Mucosa of descending colon (tissue), 3 donors: ENCODE results near the gene AP2M1. TPM values are rescaled to one million over a fixed set of nuclear protein-coding genes. Genes with fewer than 3 reads are reported as not detected.

ENCODE experiments used
- ATAC-seq: fragments of 200-7000 bp; cut with Tn5 transposase; one replicate; pipeline ENCODE4 v1.9.1; 2020; ENCODE audit warnings: mild to moderate bottlenecking, moderate library complexity
- DNase-seq, 3 donors: peaks; one replicate each; pipeline ENCODE4 v3.0.0-alpha.2; 2020
- H3K36me3 ChIP-seq: fragments of 200-600 bp; one replicate; pipeline ENCODE4 v1.8.0; 2021; ENCODE audit warnings: low read depth, mild to moderate bottlenecking
- H3K4me1 ChIP-seq: fragments of 200-600 bp; one replicate; pipeline ENCODE4 v1.8.0; 2021; ENCODE audit warnings: low read depth, mild to moderate bottlenecking
- H3K4me3 ChIP-seq: fragments of 200-600 bp; one replicate; pipeline ENCODE4 v1.8.0; 2021; ENCODE audit warnings: mild to moderate bottlenecking
- H3K9me3 ChIP-seq: fragments of 200-600 bp; one replicate; pipeline ENCODE4 v1.8.0; 2021; ENCODE audit warnings: mild to moderate bottlenecking
- intact Hi-C, 2 donors: fragments of 100-400 bp; cut with DNase I in 1 of 2; cut with micrococcal nuclease in 1 of 2; formaldehyde crosslinking; loops; one replicate each; pipeline versions ENCODE4 v1.11.0 to v1.11.1; 2022; cut with DNase I, micrococcal nuclease
- total RNA-seq, 3 donors: library from RNA; stranded (reverse); fragmentation: NEBNext Ultra II Directional in 2 of 3; extraction: Animal tissue kit (Norgen Biotek cat#: 25700) in 2 of 3; gene quantifications; one replicate each; pipeline versions ENCODE4 v1.2.1 to v1.2.4, GENCODE V29; 2021 to 2023
- TF ChIP-seq, protein P1 (sequence below): fragments of 200-600 bp; IDR thresholded peaks from one replicate; pipeline ENCODE4 v1.8.0; 2022; ENCODE audit warnings: antibody characterized with exemption, mild to moderate bottlenecking
- donor health status: DM: no; HTN: no; CAD: no; lungs with moderate emphysema.
- donor health status: DM: no; HTN: no; CAD: no.
- donor health status: DM: no; HTN: yes; CAD: no.

Gene AP2M1
- total RNA-seq, 3 donors from 2014 or later, result 215 to 297 (median 227) TPM

DNA sequence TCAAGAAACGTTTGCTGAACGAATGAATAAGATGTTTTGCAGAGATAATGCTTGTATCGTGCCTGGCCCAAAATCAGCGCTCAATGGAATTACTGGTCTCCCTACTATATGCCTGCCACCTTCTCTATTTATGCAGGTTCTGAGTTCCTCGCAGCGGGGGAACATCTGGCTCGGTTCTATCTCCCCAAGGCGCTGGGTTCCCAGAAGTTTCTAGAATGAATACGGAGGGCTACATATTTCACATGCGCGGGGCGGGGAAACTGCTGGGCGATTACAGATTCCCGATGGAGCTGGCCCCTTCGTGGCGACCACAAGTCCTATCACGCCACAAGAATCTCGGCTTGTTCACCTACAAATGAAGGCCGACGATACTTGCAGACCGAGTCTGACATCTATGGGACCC is 39.9 kb upstream of the AP2M1 start:
- intact Hi-C loops, result no loop called here
- Histone ChIP-seq H3K4me3 (peak overlapping the region; percentile 88), H3K9me3 (no peaks in the 10 kb centered on the region), H3K36me3 (no peaks in the 10 kb centered on the region), H3K4me1 (peaks cover 17% of the 10 kb centered on the region)
- ATAC-seq (no peak), DNase-seq (no peak)
- TF ChIP-seq, protein P1, sequence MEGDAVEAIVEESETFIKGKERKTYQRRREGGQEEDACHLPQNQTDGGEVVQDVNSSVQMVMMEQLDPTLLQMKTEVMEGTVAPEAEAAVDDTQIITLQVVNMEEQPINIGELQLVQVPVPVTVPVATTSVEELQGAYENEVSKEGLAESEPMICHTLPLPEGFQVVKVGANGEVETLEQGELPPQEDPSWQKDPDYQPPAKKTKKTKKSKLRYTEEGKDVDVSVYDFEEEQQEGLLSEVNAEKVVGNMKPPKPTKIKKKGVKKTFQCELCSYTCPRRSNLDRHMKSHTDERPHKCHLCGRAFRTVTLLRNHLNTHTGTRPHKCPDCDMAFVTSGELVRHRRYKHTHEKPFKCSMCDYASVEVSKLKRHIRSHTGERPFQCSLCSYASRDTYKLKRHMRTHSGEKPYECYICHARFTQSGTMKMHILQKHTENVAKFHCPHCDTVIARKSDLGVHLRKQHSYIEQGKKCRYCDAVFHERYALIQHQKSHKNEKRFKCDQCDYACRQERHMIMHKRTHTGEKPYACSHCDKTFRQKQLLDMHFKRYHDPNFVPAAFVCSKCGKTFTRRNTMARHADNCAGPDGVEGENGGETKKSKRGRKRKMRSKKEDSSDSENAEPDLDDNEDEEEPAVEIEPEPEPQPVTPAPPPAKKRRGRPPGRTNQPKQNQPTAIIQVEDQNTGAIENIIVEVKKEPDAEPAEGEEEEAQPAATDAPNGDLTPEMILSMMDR, result no peak

GRCh38 chr3:184135149-184135910 is 39.3 kb upstream of the AP2M1 start, which contains the start of gene EIF2B5:
Gene EIF2B5 (plus strand): TSS chr3:184135358. CDS start chr3:184135386, 28 bp downstream.
- DNase-seq (peak; percentile 91 to 96 (median 93)), ATAC-seq (peak; percentile 95)
- Histone ChIP-seq H3K9me3 (no peaks in the 10 kb centered on the region), H3K4me3 (peak within 1 kb of the TSS; percentile 88), H3K36me3 (no peaks in the 10 kb centered on the region), H3K4me1 (peaks cover 17% of the 10 kb centered on the region)
- intact Hi-C loops, result no loop called here
- TF ChIP-seq, protein P1, result no peak

DNA sequence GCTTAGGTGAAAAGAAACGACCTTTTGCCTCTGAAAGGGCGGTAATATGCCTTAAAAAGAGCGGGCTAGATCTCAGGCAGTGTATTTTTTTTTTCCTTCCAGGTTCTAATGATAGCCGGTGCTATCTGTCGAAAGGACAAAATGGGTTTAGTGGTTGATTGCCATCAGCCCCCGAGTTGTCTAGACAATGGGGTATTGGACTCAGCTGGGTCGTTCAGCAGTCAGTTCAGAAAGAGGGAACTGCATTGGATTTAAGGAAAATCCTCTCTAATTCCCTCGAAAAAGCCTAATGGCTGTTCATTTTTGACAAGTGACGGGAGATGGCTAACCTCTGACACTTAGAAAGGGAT is 38.8 kb upstream of the AP2M1 start:
- ATAC-seq (no peak), DNase-seq (no peak)
- Histone ChIP-seq H3K4me3 (peak overlapping the region; percentile 88), H3K36me3 (no peaks in the 10 kb centered on the region), H3K9me3 (no peaks in the 10 kb centered on the region), H3K4me1 (peaks cover 17% of the 10 kb centered on the region)
- intact Hi-C loops, result no loop called here
- TF ChIP-seq, protein P1, result no peak

GRCh38 chr3:184140436-184140835 is 34.2 kb upstream of the AP2M1 start:
- TF ChIP-seq, protein P1, result no peak
- Histone ChIP-seq H3K36me3 (peaks cover 6% of the 10 kb centered on the region), H3K9me3 (no peaks in the 10 kb centered on the region), H3K4me1 (peaks cover 17% of the 10 kb centered on the region), H3K4me3 (no peak overlapping the region)
- ATAC-seq (no peak), DNase-seq (no peak)
- intact Hi-C loops, result no loop called here

DNA sequence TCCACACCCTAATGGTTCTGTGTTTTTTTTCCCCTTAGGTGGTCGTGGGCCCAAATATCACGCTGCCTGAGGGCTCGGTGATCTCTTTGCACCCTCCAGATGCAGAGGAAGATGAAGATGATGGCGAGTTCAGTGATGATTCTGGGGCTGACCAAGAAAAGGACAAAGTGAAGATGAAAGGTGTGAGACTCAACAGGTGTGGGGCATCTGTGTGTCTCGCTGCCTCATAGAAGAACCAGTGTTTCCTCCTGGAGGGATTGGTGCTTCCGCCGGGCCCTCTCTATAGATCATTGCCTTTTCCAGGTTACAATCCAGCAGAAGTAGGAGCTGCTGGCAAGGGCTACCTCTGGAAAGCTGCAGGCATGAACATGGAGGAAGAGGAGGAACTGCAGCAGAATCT is 32.5 kb upstream of the AP2M1 start:
- intact Hi-C loops, result no loop called here
- peaks cover 3% of the 10 kb centered on the region for H3K4me1 ChIP-seq

More for the DNA sequence above, 32.5 kb upstream of the AP2M1 start:
- H3K9me3 ChIP-seq, result no peaks in the 10 kb centered on the region
- DNase-seq, result no peak
- TF ChIP-seq, protein P1, result no peak
- H3K36me3 ChIP-seq, result peaks cover 6% of the 10 kb centered on the region
- no peak for ATAC-seq
- no peak overlapping the region for H3K4me3 ChIP-seq
